AG20443 (cell line): ENCODE data around the gene AURKA.

Source experiments
- DNase-seq: peaks from one replicate; pipeline ENCODE4 v3.0.0; 2012; ENCODE audit warnings: low spot score, mixed read lengths

AURKA gene

DNA sequence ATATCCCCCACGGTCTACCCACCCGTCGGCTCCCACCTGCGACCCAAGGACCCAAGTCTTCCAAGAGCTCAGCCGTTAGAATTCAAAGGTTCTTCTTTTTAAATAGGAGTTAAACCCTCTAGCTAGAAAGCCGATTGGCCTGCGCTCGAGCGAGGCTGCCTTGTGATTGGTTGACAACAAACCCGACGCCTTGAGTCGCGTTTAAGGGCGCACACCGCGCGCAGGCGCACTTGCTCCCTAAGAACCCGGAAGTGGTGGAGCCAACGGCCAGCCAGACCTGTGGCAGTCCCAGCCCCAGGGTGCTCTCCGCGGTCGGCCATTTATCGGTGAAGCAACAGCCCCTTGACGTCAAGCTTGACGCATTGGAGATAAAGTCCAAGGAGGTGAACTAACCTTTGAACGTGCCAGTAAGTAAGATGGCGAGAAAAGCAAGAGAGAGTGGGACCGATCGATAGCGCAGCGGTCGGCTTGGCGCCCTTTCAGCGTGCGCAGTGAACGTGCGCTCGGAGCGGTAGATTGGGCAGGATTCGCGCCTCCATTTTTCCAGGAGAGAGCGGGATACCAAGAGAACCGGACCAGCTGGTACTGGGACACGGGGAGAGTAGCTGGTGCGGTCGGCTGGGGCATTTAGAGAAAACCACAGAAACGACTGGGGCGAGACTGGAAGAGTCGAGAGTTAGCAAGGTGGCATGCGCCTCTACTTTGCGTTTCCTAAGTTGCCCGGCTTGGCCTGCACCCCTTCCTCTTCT, at the start of gene AURKA, which contains the start of gene CSTF1:
TSS of gene AURKA (minus strand) at position 84 of the 749 bp plus-strand sequence. CDS start 4,018 bp downstream, outside the sequence.
TSS of gene CSTF1 (plus strand) at position 514 of the 749 bp plus-strand sequence. CDS start 2,908 bp downstream, outside the sequence.
- peak; percentile 100 for DNase-seq

GRCh38 chr20:56440346-56441007, 48.5 kb upstream of the AURKA start:
- no peak for DNase-seq

- DNase-seq = peak; percentile 96
These were observed 47.8 kb upstream of the AURKA start for GRCh38 chr20:56439771-56440291.

DNA sequence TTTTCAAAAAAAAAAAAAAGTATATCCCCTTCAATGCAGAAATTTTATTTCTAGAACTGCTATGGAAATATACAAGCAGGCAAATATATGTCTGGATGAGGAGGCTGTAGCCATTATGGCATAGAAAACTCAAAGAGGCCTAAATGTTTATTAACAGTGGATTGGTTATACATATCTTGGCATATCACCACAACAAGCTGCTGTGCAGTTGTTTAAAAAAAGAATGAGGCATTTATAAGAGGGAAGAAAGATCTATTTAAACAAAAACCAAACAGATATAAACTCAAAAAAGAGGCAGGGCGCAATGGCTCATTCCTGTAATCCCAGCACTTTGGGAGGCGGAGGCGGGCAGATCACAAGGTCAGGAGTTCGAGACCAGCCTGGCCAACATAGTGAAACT, 46.3 kb upstream of the AURKA start:
- no peak for DNase-seq

GRCh38 chr20:56437196-56437960, 45.4 kb upstream of the AURKA start:
- no peak for DNase-seq

GRCh38 chr20:56433880-56434255, 41.9 kb upstream of the AURKA start:
- DNase-seq = peak; percentile 85

DNA sequence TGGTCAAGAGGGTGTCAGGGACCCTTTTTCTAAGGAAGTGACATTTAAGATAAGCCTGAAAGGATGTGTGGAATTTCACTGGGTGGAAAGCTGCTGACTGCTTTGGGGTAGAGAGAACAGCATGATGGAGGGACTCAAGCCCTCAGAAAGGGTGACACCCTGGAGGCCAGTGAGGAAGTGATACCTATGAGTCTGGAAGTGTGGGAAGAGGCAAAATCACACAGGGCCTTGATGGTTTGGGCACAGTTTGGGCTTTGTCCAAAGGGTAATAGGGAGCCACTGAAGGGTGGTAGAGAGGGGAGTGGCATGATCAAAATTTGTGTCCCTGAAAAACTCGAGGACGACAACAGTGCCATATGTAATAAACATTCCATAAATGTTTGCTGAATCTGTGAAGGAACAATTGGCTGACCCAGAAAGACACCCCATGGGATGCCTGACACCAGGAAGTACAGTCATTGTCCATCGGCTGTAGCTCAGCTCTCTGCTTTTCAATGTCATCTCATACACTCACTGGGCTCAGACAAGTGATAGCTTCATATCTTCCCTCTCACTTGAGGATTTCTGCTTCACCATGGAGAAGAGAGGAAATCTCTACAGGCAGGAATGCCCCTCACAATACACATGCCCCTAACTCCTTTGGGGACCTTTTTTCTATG, 41.3 kb upstream of the AURKA start:
- peak; percentile 64 for DNase-seq

- DNase-seq = no peak
These were observed 39.5 kb upstream of the AURKA start for GRCh38 chr20:56431471-56431870.

DNA sequence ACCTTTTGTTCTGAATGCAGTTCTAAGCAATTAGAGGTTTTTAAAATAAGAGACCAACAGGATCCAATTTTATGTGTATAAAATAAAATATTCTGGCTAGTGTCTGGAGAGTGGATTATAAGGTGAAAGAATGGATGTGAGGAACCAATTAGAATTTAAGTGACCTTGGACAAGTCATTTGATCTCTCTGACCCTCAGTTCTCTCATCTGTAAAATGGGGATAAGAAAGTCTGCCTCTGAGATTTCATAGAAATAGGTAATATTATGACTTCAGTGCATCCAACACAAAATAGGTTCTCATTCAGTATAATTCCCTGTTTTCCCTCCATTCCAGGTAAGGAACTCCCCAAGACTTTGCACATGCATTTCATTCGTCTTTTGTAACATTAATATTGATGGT, 38.9 kb upstream of the AURKA start:
- no peak for DNase-seq

DNA sequence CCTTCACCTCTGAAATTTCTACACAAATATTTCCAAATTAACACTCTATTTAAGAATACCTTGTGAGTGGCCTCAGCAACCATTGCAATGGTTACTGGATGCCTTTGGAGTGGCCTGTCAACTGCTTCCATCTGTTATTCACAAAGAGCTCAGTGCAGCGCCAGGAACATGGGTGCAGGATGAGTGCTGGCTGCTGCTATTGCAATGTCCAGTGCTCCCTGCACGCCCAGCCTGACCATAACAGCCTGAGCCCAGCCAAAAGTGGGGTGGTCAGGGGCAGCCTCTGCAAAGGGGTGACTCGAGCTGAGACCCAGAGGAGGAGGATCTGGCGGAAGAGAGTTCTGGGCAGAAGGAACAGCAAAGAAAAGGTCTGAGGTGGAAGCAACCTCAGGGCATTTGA, 38.4 kb upstream of the AURKA start:
- no peak for DNase-seq

DNA sequence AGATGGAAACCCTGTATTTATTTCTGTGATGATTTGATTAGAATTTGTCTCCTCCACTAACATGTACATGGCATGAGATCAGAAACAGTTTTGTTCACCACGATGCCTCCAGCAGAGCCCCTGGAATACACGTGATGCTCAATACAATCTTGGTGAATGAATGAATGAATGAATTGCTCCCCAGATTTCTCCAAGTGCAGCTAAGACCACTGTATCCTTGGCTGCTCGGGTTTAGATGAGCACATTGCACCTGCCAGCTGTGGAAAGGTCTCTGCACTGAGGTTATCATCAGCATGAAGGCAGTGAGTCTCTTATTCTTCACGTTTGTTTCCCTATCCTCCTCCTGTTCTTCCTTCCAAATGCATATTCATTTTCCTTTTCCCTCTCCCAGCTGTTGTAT, 37.9 kb upstream of the AURKA start:
- DNase-seq = no peak

- DNase-seq = peak; percentile 52
These were observed 37.5 kb upstream of the AURKA start for GRCh38 chr20:56429502-56429901.

DNA sequence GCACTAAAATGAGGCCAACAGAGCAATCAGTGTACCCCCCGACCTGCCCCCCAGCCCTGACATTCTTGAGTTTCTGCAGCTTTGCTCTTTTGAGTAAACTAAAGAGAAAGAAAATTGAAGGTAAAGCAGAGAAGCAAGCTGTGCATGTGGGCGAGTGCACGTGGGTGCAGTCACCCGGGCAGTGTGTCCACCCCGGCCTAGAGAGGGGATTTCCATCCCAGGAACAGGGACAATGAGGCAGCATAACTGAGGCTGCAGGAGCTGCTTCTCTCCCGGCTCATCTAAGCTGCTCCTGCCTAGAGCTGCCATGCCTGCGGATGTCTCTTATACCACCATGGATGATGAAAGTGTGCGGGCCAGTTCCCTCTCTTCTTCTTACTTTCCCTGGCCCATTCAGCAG, 36.9 kb upstream of the AURKA start:
- no peak for DNase-seq

DNA sequence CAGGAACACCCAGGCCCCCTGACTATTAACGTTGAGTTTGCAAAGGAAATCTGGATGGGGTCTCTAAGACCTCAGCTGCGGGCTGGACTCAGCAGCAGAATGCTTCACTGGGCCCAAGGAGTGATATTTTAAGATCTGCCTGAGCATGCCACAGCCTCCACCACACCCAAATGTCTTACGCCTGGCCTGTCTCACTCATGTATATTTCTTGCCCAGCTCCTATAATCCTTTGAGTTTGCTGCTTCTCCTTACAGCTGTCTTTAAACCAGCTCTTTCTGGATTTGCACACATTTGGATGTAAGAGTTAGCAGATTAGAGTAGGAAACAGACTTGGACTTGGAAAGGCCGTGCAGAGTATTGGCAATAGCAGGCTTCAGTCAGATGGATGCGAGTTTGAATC, 36.4 kb upstream of the AURKA start:
- DNase-seq = no peak

DNA sequence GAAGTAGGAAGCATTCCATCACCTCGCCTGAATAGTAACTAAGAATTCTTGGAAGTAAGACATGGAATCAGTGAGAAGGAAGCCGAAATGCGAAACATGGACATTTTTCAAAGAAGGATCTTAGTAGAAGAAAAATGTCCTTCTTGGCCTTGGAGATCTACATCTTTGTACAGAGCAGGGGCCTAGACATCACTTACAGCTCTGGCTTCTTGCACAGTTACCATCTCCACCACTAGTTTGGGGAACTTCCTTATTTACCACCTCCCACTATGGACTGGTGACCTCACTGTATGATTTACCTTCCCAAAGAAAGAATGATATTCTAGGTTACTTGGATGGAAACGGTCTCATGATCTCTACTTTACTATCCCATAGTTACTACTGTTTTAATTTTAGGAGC, 35.8 kb upstream of the AURKA start:
- no peak for DNase-seq

DNA sequence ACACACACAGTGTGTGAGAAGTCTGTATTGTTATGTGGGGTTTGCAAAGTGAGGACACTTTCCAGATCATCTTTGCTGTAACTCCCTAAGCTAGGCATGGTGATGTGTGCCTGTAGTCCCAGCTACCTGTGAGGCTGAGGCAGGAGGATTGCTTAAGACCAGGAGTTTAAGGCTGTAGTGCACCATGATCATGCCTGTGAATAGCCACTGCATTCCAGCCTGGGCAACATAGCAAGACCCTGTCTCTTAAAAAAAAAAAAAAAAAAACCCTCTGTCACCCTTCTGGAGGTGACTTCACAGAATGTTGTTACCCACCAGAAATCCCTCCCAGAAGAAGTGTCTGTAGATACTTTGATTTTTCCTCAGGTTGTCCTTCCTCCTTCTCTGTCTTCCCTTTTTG, 34.9 kb upstream of the AURKA start:
- no peak for DNase-seq

DNA sequence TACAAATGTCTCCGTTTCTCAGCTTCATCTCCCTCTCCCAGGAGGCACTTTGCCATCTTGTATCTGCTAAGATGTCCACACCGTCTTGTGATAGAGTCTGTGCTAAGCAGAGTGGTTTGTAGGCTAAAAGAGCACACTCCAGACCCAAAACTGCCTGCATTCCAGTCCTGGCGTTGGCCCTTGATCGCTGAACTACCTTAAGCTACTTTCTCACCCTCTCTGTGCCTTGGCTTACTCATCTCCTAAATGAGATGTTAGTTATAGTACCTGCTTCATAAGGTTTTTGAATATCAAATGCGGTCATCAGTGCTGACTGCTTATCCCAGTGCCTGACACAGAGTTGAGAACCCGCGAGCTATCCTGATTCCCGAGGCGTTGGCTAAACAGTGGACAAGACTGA, 34.0 kb upstream of the AURKA start:
- no peak for DNase-seq

DNA sequence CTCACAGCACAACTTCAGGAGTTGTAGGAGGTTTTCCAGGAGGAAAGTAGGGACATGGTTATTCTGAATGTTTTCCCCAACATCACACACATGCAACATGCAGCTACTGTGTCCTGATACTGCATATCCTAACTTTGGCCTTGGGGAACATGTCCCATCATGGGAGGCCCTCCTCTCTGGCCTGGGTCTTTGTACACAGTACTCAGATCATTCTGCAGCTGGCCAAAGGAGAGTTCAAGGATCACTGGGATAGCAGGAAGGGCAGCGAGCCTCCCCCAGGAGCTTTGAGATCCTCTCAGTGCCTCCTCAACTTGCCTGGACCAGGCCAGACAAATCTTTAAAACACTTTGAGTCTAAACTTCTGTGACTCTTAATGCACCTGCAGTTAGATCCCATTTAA, 32.9 kb upstream of the AURKA start:
- DNase-seq = no peak

DNA sequence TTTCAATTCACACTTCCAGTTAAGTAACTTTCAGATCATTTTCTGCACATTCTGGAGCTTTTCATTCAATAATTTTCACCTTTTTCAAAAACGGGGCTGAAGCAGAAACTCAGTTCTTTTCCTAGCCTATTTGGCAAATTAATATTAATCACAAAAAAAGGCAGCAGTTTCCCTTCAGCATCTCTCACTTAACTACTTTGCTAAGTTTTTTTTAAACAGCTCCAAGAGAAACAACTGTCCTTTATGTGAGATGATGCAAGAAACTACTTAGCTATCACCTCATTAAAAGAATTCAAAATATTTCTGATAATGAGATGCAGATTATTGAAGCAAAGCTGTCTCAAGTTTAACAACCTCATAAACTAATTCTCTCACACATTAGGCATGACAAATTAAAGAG, 31.9 kb upstream of the AURKA start:
- DNase-seq = no peak

- DNase-seq = no peak
These were observed 31.2 kb upstream of the AURKA start for GRCh38 chr20:56423211-56423610.

DNA sequence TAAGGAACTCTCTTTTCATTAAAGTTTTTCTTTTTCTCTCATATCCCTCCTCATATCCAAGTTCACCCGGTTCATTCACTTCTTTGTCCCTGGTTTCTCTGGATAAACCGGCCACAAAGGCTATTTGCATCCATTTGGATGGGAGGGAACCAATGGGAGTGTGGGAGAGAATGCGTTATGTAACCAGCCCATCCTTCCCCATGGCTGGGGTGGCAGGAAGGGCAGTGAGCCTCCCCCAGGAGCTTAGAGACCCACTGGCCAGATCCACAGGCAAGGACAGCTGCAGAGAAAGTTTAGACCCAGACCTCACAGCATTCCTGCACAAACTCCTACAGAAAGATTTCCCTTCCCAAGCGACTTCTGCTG, 30.8 kb upstream of the AURKA start:
- DNase-seq = no peak
